GM19438 (cell line): ENCODE results near the gene VPS37B.
A peak's percentile ranks its signal among the peaks of the same experiment; 100 is the strongest.

Source experiments
- ATAC-seq: cut with Tn5 transposase; IDR thresholded peaks from one replicate; pipeline ENCODE4 v1.9.1; 2021; ENCODE audit warnings: low read depth; ENCODE audit not compliant: unreplicated experiment

Gene VPS37B

GRCh38 chr12:122825773-122826724 is 69.9 kb downstream of the VPS37B start:
- no peak for ATAC-seq

DNA sequence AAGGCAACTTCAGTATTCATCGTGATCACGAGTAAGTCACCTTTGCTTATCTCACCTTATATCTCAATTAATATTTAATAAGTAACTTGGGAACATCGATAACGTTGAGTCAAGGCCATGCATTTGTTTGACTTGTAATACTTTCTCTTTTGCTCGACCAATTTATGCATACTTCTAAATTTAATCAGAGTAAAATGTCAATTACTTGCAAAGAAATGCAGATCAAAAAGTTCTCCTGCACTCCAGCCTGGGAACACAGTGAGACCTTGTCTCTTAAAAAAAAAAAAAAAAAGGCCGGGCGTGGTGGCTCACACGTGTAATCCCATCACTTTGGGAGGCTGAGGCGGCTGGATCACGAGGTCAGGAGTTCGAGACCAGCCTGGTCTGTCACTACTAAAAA is 72.5 kb downstream of the VPS37B start:
- no peak for ATAC-seq

DNA sequence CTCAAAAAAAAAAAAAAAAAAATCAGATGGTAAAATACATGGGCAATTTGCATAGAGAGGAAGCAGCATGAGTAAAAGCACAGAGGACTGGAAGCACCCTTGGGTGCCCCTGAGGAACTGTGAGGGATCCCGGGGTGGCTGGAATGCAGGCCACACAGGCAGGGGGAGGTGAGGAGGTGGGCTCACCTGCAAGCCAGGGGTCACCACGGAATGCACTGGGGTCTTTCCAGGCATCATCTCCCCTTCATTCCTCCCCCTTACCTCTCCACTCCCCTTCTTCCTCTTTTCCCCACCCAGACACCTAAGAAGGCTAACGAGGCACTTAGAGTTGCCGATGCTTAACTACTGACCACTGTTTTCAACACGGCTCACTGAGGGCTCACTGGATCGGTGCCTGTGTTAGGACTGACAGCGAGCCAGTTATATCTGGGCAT is 75.1 kb downstream of the VPS37B start:
- ATAC-seq: peak; percentile 62

GRCh38 chr12:122820138-122820537 is 75.8 kb downstream of the VPS37B start:
- ATAC-seq: no peak

- no peak for ATAC-seq
Observed at GRCh38 chr12:122819209-122819785, 76.6 kb downstream of the VPS37B start.
